LNCAP (cell line): ENCODE measurements around the gene FBXO44.

Source experiments
- CTCF ChIP-seq: fragments of 450-650 bp; IDR thresholded peaks from 2 replicates; pipeline ENCODE4 v1.5.1; 2017; ENCODE audit warnings: mild to moderate bottlenecking

The FBXO44 gene

GRCh38 chr1:11697188-11697892 lies 42.7 kb downstream of the FBXO44 start:
- no peak for TF ChIP-seq CTCF

GRCh38 chr1:11697893-11698210 lies 43.2 kb downstream of the FBXO44 start:
- TF ChIP-seq CTCF, result no peak

GRCh38 chr1:11700601-11701467 lies 46.2 kb downstream of the FBXO44 start:
- TF ChIP-seq CTCF, result no peak

- TF ChIP-seq CTCF, result no peak
These were observed 46.9 kb downstream of the FBXO44 start for GRCh38 chr1:11701551-11701961.

- no peak for TF ChIP-seq CTCF
These were observed 47.5 kb downstream of the FBXO44 start for GRCh38 chr1:11701981-11702803.

- TF ChIP-seq CTCF, result no peak
These were observed 48.9 kb downstream of the FBXO44 start for GRCh38 chr1:11703357-11704193.

- TF ChIP-seq CTCF, result no peak
These were observed 49.5 kb downstream of the FBXO44 start for GRCh38 chr1:11704194-11704529.
